T-helper 1 cell (primary cell): Measurements from ENCODE around the gene LCAT.
A peak's percentile ranks its signal among the peaks of the same experiment; 100 is the strongest.

Source experiments
- DNase-seq, 5 donors: peaks; one replicate each; pipeline ENCODE4 v3.0.0-alpha.2; 2012 to 2020

The LCAT gene

GRCh38 chr16:67968400-67969253, 24.7 kb upstream of the LCAT start, which contains the start of gene SLC12A4:
Gene SLC12A4 (minus strand): TSS chr16:67968637. CDS start chr16:67968553, 84 bp downstream.
- peak; percentile 77 to 86 (median 80) for DNase-seq

- peak in 2 of 5 donors; percentile 18 to 41 for DNase-seq
Measured at GRCh38 chr16:67967958-67968399, 24.1 kb upstream of the LCAT start.

GRCh38 chr16:67967183-67967957, 23.4 kb upstream of the LCAT start:
- DNase-seq, result peak in 1 of 5 donors; percentile 46

- DNase-seq, result no peak
Measured at GRCh38 chr16:67966549-67967182, 22.7 kb upstream of the LCAT start.

GRCh38 chr16:67965668-67966548, 22.0 kb upstream of the LCAT start:
- no peak for DNase-seq

GRCh38 chr16:67964477-67965131, 20.7 kb upstream of the LCAT start:
- no peak for DNase-seq

GRCh38 chr16:67963662-67964321, 19.9 kb upstream of the LCAT start:
- no peak for DNase-seq

- DNase-seq, result no peak
Measured at GRCh38 chr16:67963292-67963661, 19.4 kb upstream of the LCAT start.

GRCh38 chr16:67962135-67962534, 18.2 kb upstream of the LCAT start:
- DNase-seq, result no peak

- DNase-seq, result no peak
Measured at GRCh38 chr16:67961551-67961957, 17.6 kb upstream of the LCAT start.

- no peak for DNase-seq
Measured at GRCh38 chr16:67959536-67960329, 15.8 kb upstream of the LCAT start.

- no peak for DNase-seq
Measured at GRCh38 chr16:67957622-67958021, 13.7 kb upstream of the LCAT start.

GRCh38 chr16:67954421-67955196, 10.7 kb upstream of the LCAT start:
- no peak for DNase-seq

GRCh38 chr16:67953641-67954375, 9.9 kb upstream of the LCAT start:
- no peak for DNase-seq

GRCh38 chr16:67951485-67951884, 7.6 kb upstream of the LCAT start:
- DNase-seq, result no peak

- no peak for DNase-seq
Measured at GRCh38 chr16:67950335-67950843, 6.5 kb upstream of the LCAT start.

GRCh38 chr16:67949645-67950044, 5.7 kb upstream of the LCAT start:
- no peak for DNase-seq

- DNase-seq, result no peak
Measured at GRCh38 chr16:67948015-67948414, 4.1 kb upstream of the LCAT start.
